Measurements from ENCODE around the gene GUSB. TPM values are rescaled to one million over a fixed set of nuclear protein-coding genes. Genes with fewer than 3 reads are reported as not detected.
"Not testable (repeated sequence)": the region's sequence is repeated elsewhere in the genome, so short reads cannot be mapped to it uniquely, and the experiment has no call there.

GUSB gene
- total RNA-seq, 3 donors from 2014 or later = 55.9 to 82.1 (median 74.3) TPM

DNA sequence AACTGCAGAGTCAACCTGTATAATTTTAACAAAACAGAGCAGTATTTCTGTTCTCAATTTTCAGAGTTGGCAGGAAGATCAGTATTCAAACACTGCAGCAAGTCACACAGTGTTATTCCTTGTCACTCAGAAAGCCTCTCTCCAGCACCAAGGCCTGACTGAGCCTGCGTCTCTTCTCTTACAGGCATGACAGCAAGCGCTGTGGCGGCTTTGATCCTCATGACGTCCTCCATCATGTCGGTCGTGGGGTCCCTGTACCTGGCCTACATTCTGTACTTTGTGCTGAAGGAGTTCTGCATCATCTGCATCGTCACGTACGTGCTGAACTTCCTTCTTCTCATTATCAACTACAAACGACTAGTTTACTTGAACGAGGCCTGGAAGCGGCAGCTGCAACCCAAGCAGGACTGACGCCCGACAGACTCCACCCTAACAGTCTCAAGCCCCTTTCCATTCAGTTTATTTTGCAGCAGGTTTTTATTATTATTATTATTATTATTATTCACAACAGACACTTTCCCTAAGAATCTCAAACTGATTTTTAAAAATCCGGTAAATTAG is 28.0 kb downstream of the GUSB start:
- ATAC-seq (no peak), DNase-seq (no peak)
- H3K4me3 ChIP-seq = no peak overlapping the region
- H3K4me1 ChIP-seq (ENCODE audit: low read depth) = no peaks in the 10 kb centered on the region
- intact Hi-C loops (cut with DNase I, micrococcal nuclease) = no loop called here
- H3K9me3 ChIP-seq = no peaks in the 10 kb centered on the region
- H3K36me3 ChIP-seq (ENCODE audit: low read depth) = no peaks in the 10 kb centered on the region
- TF ChIP-seq, protein P1, sequence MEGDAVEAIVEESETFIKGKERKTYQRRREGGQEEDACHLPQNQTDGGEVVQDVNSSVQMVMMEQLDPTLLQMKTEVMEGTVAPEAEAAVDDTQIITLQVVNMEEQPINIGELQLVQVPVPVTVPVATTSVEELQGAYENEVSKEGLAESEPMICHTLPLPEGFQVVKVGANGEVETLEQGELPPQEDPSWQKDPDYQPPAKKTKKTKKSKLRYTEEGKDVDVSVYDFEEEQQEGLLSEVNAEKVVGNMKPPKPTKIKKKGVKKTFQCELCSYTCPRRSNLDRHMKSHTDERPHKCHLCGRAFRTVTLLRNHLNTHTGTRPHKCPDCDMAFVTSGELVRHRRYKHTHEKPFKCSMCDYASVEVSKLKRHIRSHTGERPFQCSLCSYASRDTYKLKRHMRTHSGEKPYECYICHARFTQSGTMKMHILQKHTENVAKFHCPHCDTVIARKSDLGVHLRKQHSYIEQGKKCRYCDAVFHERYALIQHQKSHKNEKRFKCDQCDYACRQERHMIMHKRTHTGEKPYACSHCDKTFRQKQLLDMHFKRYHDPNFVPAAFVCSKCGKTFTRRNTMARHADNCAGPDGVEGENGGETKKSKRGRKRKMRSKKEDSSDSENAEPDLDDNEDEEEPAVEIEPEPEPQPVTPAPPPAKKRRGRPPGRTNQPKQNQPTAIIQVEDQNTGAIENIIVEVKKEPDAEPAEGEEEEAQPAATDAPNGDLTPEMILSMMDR (IDR thresholded peaks at IDR 0.05) = no peak

DNA sequence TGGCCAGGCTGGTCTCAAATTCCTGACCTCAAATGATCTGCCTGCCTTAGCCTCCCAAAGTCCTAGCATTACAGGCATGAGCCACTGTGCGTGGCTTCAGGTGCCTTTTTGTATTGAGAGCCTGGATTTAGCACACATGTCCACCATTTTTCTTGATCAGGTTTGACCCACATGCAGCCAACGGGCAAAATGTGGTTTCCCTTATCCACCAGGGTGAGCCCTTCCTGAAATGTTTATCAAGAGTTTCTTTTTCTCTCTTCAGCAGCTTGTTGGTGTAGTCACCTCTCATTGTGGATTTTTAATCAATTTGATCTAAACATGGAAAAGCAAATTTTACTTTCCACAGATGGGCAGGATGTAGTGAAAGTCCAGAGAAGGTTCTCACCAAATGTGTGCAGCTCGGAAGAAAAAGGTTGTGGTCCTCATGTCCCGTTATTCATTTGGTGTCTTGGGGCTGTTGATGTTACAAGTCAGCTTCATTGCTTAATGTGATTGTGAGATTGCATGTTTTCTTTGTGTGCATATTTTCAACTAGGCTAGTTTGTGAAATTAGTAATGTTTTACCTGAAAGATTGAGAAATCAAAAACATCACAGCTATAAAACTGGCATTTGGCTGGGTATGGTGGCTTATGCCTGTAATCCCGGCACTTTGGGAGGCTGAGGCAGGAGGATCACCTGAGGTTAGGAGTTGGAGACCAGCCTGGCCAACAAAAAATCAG is 28.9 kb downstream of the GUSB start:
- intact Hi-C loops (cut with DNase I, micrococcal nuclease) = no loop called here
- H3K4me3 ChIP-seq = no peak overlapping the region
- no peak for ATAC-seq
- H3K36me3 ChIP-seq (ENCODE audit: low read depth) = no peaks in the 10 kb centered on the region
- H3K9me3 ChIP-seq = no peaks in the 10 kb centered on the region
- H3K4me1 ChIP-seq (ENCODE audit: low read depth) = no peaks in the 10 kb centered on the region
- no peak for DNase-seq
- TF ChIP-seq, protein P1 (IDR thresholded peaks at IDR 0.05) = no peak

DNA sequence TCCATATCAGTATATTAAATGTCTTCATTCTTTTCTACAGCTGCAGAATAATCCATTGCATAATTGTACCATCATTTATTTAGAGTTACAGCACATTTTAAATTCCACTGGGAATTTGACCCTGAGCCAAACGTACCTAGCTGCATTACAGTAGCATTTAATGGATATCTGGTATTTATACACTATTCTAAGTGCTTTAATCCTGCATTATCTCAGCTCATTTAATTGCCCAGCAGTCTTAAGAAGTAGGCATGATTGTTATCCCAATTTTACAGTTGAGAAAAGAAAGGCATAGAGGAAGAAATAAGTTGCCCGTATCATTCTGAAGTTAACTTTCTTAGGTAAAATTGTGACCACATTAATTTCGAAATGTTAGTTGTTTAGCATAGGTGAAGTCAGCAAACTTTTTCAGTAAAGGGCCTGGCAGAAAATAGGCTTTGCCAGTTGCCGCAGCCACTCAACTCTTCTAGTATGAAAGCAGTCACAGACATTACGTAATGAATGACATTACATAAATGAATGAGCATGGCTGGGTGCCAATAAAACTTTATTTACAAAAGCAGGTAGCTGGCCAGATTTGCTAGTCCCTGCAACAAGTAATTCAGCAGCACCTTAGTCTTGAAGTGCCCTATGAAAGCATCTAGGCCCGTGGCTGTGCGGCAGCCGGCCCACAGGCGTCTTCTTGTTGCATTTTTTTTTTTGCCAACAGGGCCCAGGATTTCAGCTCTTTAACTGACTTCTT is 30.0 kb downstream of the GUSB start:
- TF ChIP-seq, protein P1 (IDR thresholded peaks at IDR 0.05) = no peak

DNA sequence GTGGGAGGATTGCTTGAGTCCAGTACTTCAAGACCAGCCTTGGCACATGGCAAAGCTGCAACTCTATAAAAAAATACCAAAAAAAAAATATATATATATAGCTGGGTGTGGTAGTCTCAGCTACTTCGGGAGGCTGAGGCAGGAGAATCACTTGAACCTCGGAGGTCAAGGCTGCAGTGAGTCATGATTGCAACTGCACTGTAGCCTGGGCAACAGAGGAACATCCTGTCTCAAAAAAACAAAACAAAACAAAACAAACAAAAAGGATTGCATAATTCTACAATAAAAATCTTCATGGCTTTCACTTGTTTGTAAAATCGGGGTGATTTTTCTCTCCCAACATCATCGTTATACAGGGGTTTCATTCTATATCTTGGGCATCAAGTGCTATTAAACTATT is 35.1 kb downstream of the GUSB start:
- Histone ChIP-seq H3K36me3 (ENCODE audit: low read depth) (no peaks in the 10 kb centered on the region), H3K4me1 (ENCODE audit: low read depth) (no peaks in the 10 kb centered on the region), H3K4me3 (no peak overlapping the region), H3K9me3 (no peaks in the 10 kb centered on the region)
- TF ChIP-seq, protein P1 (IDR thresholded peaks at IDR 0.05) = no peak
- no peak for DNase-seq
- peak; percentile 85 for ATAC-seq
- intact Hi-C loops (cut with DNase I, micrococcal nuclease) = no loop called here

More for the DNA sequence above, 30.0 kb downstream of the GUSB start:
- H3K36me3 ChIP-seq (ENCODE audit: low read depth) = no peaks in the 10 kb centered on the region
- DNase-seq (no peak), ATAC-seq (no peak)
- H3K9me3 ChIP-seq = no peaks in the 10 kb centered on the region
- no peaks in the 10 kb centered on the region for H3K4me1 ChIP-seq (ENCODE audit: low read depth)
- intact Hi-C loops (cut with DNase I, micrococcal nuclease) = no loop called here
- H3K4me3 ChIP-seq = no peak overlapping the region

DNA sequence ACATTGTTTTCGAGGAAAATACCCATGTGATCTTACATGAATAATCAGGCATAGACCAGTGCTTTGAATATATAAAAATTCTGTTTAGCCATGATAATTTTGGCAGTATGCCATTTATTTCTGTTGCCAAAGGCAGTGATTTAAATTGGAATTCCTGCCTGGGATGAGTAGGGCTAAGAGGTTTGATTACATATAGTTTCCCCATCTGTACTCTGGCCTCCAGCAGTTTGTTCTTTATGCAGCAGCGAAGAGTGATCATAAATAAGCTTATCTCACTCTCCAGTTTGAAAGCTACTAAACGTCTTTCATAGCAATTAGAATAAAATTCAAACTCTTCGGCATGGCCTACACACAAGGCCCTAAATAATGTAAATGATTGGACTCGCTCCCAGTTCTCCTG is 36.2 kb downstream of the GUSB start:
- H3K36me3 ChIP-seq (ENCODE audit: low read depth); H3K4me1 ChIP-seq (ENCODE audit: low read depth); intact Hi-C loops (cut with DNase I, micrococcal nuclease); DNase-seq; H3K9me3 ChIP-seq; H3K4me3 ChIP-seq: not testable (repeated sequence)
- peak; percentile 76 for ATAC-seq

DNA sequence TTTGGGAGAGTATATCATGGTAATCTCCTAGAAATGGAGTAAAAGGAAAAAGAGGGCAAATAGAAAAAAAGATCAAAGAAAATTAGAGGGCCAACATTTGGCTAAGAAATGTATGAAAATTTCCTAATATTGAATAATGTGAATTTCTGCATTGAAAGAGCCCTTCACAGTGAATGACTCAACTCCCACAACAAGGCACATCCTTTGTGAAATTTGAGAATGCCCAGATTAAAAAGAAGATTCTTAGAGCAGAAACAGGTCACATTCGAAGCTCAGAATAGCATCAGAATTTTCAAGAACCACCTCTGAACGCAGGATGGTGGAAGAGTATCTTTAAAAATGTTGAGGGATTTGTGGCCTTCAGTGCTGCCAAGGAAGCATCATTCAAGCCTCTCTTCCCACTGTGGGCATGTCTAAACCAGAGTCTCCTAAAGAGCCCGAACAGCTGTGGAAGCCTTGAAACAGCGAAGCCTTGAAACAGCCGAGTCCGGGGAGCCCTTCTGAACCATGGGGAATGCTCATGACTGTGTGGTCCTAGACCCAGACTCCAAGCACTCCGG is 43.6 kb downstream of the GUSB start:
- TF ChIP-seq, protein P1 (IDR thresholded peaks at IDR 0.05) = no peak

More for the DNA sequence above, 43.6 kb downstream of the GUSB start:
- Histone ChIP-seq H3K4me1 (ENCODE audit: low read depth) (no peaks in the 10 kb centered on the region), H3K9me3 (no peaks in the 10 kb centered on the region), H3K4me3 (no peak overlapping the region), H3K36me3 (ENCODE audit: low read depth) (no peaks in the 10 kb centered on the region)
- no peak for ATAC-seq
- intact Hi-C loops (cut with DNase I, micrococcal nuclease) = no loop called here
- DNase-seq = no peak

All from mucosa of descending colon (tissue), 3 donors.